Mucosa of gallbladder (tissue), 1 donor: ENCODE results near the gene ADGRD1. TPM values are rescaled to one million over a fixed set of nuclear protein-coding genes. Genes with fewer than 3 reads are reported as not detected.

Experiments used
- DNase-seq: peaks from one replicate; pipeline ENCODE4 v3.0.0-alpha.2; 2020; ENCODE audit warnings: low spot score
- total RNA-seq: library from RNA; stranded (reverse); gene quantifications from one replicate; pipeline ENCODE4 v1.2.1, GENCODE V29; 2021
- donor health status: DM: no; HTN: no; CAD: no.

ADGRD1 gene
- total RNA-seq, 1 donor from 2014 or later: 96.1 TPM

- no peak for DNase-seq
Measured at GRCh38 chr12:131090274-131091210, 136.8 kb downstream of the ADGRD1 start.

DNA sequence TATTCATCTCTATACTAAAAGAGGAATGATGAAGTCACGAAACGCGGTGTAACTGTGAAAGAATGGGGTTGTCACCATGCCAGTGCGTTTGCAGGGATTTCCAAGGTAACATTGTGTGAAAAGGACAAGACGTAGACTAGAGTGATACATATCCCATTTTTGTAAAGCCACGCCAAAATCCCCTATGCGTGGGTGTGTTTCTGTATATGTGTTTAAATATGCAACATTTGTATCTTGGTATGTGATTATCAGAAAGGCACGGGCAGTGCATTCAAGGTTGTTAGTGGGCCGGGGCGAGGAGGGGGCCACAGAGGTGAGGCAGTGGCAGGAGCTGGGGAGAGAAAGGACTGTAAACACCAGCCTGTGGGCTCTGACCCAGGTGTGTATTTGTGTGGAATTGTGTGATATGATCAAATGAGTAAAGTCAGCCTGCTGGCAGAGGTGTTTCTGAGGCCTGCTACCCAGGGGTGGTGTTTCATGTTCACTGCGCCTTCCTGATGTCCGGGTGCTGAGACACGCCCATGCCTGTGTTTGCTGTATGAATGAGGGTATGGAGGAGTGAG is 137.8 kb downstream of the ADGRD1 start:
- no peak for DNase-seq

DNA sequence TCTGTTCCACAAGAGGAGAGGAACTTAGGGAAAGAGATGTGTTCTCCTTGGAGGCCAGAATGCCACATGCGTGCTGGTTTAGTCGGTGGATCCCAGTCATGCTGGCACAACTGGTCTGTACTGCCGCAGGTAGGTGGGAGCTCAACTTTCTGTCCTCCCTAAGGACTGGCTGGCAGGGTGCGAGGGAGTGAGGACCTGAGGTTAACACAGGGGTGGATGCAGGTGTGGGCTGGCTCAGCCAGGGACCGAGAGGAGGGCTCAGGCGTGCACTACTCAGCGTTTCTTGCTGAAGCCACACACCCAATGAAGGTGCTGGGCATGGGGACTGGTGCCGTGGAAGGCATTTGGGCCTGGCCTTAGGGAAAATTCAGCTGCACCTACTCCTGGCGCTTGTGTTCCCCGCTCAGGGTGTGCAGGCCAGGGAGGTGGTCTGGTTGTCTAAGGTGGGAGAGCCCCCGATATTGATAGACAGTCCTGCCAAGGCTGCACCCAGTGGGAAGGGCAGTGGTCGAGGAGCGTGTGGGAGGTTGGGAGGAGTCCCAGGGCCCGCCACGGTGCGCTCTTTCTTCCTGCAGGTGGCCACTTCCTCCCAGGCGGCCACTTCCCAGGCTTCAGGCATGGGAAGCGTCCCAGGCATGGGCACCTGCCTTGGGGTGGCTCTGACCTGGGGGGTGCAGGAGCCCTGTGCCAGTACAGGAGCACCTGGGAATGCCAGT is 138.4 kb downstream of the ADGRD1 start:
- DNase-seq: no peak

DNA sequence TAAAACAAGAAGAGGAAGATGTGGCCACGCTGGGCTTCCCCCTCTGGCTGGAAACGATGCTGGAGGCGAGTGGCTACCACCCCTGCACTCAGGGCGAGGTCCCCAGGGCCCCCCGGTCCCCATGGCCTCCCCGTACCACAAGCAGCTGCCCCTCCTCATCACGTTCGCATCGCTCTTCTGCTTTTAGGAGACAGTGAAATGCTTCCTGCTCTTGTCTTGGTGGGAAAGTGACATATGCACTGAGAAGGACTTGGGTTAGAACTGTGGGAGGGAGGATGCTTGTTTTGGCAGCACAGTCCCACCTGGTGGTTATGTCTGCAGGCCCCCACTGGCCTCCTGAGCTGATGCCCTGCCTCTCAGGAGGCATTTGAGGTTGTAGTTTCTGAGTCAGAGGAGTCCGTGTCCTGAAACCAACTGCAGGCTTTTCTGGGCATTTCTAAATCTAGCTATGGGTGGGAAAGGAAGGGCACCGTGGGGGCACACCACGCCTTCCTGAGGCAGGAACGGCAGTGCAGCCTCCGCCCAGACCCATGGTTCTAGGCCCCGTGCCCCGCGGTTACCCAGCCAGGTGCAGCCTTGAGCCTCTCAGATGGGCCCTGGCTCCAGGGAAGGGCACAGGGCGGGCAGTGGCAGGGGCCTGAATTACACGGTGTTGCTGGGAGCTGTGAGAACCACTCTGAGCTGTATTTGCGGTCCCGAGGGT is 139.3 kb downstream of the ADGRD1 start:
- no peak for DNase-seq

- DNase-seq: no peak
Measured at GRCh38 chr12:131093604-131093955, 139.9 kb downstream of the ADGRD1 start.

- DNase-seq: no peak
Measured at GRCh38 chr12:131093971-131094830, 140.5 kb downstream of the ADGRD1 start.

- DNase-seq: no peak
Measured at GRCh38 chr12:131094831-131095805, 141.4 kb downstream of the ADGRD1 start.

DNA sequence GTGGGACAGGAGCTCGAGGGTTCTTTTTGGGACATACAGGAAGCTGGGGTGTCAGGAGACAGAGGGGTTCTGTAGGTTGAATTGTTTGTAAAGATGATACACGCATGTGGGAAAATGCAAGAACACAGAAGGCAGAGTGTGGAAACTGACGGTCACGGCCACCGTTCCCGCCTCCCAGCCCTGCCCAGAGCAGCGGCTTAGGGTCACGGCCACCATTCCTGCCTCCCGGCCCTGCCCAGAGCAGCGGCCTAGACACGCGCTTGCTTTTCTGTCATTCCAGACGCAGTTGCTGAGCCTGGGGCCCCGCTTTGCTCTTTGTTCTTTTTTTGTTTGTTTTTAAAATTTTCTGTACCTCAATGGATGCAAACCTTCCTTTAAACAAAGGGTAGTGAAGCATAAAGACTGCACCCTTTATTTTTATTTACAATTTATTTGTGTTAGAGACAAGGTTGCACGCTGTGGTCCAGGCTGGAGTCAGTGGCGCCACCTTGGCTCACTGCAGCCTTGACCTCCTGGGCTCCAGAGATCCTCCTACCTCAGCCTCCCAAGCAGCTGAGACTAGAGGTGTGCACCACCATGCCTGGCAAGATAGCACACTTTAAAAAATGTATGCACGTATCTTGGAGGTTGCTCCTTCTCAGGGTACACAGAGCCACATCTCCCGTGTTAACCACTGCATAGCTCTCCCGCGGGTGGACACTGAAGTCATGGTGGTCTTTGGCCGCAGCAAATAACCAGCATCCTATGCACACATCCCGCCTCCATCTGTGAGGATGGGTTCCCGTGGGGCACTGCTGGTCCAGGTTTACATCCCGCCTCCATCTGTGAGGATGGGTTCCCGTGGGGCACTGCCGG is 142.3 kb downstream of the ADGRD1 start:
- DNase-seq: no peak

- DNase-seq: no peak
Measured at GRCh38 chr12:131096681-131097181, 143.0 kb downstream of the ADGRD1 start.

DNA sequence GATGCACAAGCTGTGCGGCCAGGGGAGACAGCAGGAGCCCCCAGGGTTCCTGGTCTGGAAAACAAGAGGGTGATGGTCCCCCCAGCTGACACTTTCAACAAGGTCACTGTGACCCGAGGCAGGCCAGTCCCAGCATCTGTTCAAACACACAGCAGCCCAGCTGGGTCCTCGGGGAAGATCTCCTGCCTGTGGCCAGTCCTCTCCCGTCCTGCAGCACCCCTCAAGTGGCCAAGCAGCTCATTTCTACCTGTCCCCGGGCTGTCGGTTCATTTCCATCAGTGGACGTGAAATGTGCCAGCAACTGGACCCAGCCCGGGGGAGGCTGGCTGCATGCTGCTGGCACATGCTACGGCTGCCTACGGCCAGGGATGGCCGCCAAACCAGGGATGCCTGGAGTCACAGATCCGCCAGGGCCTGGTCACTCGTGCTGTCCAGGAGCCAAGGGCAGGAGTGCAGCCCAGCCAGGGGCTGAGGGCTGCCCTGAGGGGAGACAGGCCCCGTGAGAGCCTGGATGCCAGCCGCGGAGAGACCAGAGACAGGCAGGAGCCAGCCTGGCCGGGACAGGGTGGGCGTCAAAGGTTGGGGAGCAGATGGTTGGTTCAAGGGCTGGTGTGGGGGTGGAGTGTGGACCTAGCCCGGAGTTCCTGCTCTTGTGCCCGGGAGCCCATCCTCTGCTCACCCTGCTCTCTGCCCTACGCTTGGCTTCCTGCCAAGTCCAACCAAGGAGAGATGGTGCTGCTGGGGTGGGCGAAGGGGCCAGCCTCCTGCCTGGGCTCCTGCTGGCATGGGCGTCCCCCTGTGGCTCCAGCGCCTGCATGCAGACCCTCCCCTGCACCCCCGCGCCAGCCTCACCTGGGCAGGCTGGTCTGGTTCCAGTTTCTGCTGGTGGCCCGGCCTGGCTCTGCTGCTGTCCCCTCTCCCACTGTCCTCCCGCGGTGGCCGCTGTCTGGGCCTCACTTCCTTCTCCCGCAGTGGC is 143.8 kb downstream of the ADGRD1 start:
- no peak for DNase-seq

GRCh38 chr12:131098178-131098981 is 144.7 kb downstream of the ADGRD1 start:
- DNase-seq: no peak

DNA sequence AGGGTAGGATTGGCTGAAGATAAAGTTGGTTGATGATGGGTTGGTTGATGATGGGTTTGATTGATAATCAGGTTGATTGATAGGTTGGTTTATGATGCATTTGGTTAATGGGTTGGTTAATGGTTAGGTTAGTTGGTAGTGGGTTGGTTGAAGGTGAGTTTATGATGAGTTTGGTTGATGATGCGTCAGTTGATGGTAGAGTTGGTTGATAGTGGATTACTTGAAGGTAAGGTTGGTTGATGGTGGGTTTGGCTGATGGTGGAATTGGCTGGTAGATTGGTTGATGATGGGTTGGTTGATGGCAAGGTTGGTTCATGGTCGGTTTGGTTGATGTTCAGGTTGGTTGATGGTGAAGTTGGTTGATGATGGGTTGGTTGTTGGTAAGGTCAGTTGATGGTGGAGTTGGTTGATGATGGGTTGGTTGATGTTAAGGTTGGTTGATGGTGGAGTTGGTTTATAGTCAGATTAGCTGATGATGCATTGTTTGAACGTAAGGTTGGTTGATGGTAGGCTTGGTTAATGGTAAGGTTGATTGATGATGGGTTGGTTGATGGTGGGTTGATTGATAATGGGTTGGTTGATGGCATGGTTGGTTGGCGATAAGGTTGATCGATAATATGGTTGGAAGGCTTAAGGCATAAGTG is 146.4 kb downstream of the ADGRD1 start:
- no peak for DNase-seq

DNA sequence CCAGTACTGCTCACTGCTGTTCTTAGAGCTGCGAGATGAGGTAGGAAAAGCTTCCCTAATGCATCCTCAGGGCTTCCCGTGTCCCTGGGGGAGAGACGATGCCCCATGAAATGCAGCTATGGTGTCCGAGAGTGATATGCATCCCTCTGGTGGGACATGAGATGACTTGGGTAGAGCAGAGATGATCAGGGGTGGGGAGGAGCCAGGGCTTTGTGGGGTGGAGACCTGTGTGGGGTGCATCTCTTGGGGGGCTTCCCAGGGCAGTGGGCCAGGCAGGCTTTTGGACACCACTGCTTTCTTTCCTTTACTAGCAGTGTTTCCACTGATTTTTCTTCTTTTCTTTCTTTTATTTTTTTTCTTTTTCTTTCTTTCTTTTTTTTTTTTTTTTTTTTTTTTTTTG is 147.3 kb downstream of the ADGRD1 start:
- DNase-seq: no peak

DNA sequence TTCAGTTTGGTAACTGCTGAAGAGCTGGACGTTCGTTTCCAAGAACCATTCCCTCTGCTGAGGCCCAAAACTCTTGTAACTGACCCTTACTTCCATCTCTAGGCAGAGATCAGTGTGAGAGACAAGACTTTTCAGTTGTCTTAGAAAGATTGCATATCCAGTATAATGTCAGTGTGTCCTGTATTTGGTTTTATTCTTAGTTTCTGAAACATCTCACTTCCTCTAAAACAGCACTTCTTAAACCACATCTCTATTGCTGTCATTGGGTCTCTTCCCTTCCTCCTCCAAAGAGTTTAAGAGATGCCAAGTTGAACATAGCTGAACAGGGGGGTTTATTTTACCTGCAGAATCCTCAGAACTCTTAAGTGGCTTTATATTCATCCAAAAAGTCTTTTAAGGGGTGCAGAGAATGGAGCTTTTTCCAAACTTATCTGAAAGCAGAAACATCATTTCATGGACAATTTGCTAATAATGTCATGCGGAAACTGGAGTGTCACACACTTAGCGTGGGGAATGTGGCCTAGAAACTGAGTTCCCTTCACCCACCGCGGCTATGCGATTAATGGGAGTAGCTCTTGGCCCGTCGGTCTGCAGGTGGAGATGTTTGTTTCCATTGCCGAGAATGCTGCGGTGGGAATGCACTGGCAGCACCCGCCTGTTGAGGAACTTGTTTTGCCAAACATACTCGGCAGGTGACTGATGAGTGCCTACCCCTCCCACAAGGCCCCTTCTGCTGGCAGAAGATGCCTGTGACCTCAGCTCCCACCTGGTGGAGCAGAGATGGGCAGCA is 148.2 kb downstream of the ADGRD1 start:
- no peak for DNase-seq

GRCh38 chr12:131102493-131102931 is 148.8 kb downstream of the ADGRD1 start:
- no peak for DNase-seq
